GM12874 (cell line): ENCODE data around the gene GALR1.

ENCODE experiments used
- TF ChIP-seq, protein P1 (sequence below): IDR thresholded peaks from 2 replicates; pipeline ENCODE4 v1.5.1; 2011; ENCODE audit warnings: low read depth, mild to moderate bottlenecking, control low read depth, low read length, moderate library complexity; ENCODE audit not compliant: insufficient read depth

Gene GALR1, protein sequence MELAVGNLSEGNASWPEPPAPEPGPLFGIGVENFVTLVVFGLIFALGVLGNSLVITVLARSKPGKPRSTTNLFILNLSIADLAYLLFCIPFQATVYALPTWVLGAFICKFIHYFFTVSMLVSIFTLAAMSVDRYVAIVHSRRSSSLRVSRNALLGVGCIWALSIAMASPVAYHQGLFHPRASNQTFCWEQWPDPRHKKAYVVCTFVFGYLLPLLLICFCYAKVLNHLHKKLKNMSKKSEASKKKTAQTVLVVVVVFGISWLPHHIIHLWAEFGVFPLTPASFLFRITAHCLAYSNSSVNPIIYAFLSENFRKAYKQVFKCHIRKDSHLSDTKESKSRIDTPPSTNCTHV

DNA sequence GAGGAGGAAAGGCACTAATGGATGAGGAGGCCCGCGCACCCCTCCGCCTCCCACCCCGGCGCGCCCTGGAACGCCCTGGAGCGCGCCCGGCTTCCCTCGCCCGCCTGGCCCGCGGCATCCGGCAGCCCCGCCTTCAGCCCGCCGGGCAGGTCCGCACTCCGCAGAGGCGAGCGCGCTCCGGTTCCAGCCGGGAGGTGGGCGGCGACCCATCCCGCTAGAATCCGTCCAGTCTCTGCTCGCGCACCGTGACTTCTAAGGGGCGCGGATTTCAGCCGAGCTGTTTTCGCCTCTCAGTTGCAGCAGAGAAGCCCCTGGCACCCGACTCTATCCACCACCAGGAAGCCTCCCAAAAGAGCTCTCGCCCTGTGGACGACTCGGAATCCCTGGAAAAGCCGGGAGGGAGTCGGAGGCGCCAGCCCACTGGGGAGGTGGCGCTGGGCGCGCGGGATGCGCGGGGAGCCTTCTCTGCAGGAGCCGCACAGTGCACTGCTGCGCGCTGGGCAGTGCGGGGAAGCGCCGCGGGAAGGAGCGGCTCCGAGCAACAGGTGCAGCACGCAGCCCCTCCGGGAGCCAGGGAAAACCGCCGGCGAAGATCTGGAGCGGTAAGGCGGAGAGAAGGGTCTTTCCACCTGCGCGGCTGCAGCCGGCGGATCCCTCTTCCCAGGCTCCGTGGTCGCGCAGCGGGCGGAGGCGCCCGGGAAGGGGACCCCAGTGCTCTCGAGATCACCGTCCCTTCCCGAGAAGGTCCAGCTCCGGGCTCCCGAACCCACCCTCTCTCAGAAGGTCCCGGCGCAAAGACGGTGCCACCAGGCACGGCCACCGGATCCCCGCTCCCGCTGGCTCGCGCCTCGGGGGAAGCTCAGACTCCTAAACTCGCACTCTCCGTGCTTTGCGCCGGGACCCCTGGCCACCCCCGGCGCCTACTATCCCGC, at the start of gene GALR1:
Gene GALR1, plus strand, starts transcription at position 280 of the 932 bp plus-strand sequence. CDS start 701 bp downstream, outside the sequence.
- TF ChIP-seq, protein P1, sequence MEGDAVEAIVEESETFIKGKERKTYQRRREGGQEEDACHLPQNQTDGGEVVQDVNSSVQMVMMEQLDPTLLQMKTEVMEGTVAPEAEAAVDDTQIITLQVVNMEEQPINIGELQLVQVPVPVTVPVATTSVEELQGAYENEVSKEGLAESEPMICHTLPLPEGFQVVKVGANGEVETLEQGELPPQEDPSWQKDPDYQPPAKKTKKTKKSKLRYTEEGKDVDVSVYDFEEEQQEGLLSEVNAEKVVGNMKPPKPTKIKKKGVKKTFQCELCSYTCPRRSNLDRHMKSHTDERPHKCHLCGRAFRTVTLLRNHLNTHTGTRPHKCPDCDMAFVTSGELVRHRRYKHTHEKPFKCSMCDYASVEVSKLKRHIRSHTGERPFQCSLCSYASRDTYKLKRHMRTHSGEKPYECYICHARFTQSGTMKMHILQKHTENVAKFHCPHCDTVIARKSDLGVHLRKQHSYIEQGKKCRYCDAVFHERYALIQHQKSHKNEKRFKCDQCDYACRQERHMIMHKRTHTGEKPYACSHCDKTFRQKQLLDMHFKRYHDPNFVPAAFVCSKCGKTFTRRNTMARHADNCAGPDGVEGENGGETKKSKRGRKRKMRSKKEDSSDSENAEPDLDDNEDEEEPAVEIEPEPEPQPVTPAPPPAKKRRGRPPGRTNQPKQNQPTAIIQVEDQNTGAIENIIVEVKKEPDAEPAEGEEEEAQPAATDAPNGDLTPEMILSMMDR = no peak

DNA sequence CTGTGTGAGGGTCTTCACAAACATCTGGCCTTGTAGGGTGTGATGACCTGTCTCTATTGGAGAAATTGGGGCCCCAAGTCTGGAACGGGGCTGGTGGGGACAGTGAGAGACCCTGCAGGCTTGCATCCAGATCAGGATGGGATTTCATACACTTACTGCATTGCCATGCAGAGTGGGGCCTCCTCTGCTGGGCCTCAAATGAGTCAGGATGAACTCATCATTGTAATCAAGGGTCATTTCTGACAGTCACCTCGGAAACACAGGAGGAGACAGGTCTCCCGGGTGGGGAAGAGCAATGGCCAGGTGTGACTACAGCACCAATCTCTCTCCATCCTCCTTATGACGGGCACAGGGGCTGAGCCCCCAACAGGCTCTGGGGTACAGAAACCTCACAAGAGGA, 48.1 kb upstream of the GALR1 start:
- TF ChIP-seq, protein P1 = no peak

DNA sequence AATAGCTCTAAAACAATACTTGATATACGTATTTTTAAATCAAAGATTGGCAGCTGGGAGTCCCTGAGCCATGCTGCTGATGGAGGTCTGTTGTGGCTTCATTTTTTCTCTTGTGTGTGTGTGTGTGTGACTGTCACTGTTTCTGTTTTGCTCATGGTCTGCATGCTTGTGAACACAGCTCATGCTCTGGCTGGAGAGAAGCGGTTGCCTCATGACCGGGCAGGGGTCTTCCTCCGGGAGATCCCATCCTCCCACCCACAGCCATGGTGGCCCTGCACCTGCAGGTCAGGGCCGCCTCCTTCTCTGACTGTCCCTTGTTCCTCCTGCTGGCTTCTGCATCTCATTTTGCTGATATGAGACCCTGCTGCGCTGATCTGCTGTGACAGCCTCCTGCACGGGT, 47.3 kb upstream of the GALR1 start:
- TF ChIP-seq, protein P1 = no peak

DNA sequence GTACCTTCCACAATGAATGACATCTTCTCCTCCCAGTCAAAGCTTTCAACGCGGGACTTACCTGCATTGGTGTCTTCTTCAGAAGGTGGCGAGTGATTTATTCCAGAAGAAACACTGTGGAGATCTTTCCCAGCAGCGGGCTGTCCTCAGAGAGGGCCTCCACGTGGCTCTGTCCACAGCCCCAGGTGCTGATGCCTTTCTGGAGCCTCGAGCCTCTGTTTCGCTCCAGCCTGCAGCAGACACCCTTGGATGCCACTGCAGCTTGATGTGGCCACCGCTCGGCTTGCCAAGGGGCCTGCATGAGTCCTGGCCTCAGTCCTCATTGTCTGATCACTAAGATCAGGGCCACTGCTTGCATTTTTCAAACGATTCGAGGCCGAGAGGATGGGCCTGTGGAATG, 46.6 kb upstream of the GALR1 start:
- TF ChIP-seq, protein P1 = no peak

- TF ChIP-seq, protein P1 = no peak
These were observed 45.8 kb upstream of the GALR1 start for GRCh38 chr18:77203851-77204250.

- TF ChIP-seq, protein P1 = no peak
These were observed 43.9 kb upstream of the GALR1 start for GRCh38 chr18:77205769-77206168.

DNA sequence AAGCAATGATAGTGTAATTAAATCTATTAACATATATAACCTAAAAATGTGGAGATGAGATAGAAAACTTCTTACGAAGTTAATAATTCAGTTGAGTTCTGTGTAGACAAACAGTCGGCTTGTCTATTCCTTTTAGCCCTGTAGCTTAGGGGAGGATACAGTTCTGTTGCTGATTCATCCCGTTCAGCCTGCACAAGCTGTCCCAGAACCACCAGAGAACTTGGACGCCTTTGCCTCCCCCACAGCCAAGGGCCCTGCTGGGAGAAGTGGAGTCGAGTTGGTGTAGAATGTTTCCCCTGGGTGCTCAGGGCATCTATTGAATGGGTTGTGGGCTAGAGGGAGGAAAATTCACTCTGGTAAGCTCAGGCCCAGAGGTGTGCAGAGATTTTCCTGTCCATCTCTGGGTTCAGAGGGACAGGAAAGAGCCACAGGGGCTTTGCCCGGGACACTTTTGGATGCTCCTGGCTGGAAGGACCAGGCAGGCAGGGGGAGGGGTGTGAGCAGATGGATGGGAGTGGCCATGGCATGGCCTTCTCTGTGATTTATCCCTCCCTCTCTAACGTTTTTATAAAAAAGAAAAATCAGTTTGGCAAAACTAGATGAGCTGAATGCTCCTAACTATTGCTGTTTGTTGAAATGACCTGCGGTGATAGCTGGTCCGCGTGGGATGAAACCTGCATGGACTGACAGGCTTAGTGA, 42.8 kb upstream of the GALR1 start:
- TF ChIP-seq, protein P1 = no peak
